Breast epithelium (tissue), 4 donors: ENCODE measurements around the gene ELP5. TPM values are rescaled to one million over a fixed set of nuclear protein-coding genes. Genes with fewer than 3 reads are reported as not detected.

Source experiments
- DNase-seq, 2 donors: peaks; one replicate each; pipeline ENCODE4 v3.0.0-alpha.2; 2019; ENCODE audit warnings: low spot score in 2 of 2
- H3K27ac ChIP-seq, 2 donors: fragments of 200-600 bp; sonication (generic) in 1 of 2; one replicate each; pipeline ENCODE4 v1.5.1; 2016 to 2019; ENCODE audit warnings: mild to moderate bottlenecking in 1 of 2
- H3K27me3 ChIP-seq, 2 donors: fragments of 200-600 bp; sonication (generic) in 1 of 2; one replicate each; pipeline versions ENCODE4 v1.5.1 to v1.6.0; 2017 to 2019; ENCODE audit warnings: control low read depth in 1 of 2, mild to moderate bottlenecking in 1 of 2
- H3K36me3 ChIP-seq: fragments of 200-600 bp; one replicate; pipeline ENCODE4 v1.5.1; 2019
- H3K4me1 ChIP-seq, 2 donors: fragments of 200-600 bp; sonication (generic); one replicate each; pipeline ENCODE4 v1.5.1; 2016 to 2019; ENCODE audit warnings: control low read depth in 1 of 2
- H3K4me3 ChIP-seq, 3 donors: fragments of 200-600 bp; sonication (generic); 1 replicate in 2 of 3; 2 replicates in 1 of 3; pipeline ENCODE4 v1.5.1; 2016 to 2019; ENCODE audit warnings: mild to moderate bottlenecking in 3 of 3, moderate library complexity in 2 of 3
- H3K9me3 ChIP-seq, 2 donors: fragments of 200-600 bp; sonication (generic) in 1 of 2; one replicate each; pipeline ENCODE4 v1.5.1; 2016 to 2019; ENCODE audit warnings: control low read depth in 1 of 2
- CTCF ChIP-seq, 3 donors: fragments of 450-650 bp; IDR thresholded peaks; one replicate each; pipeline ENCODE4 v1.5.1; 2016 to 2017; ENCODE audit warnings: antibody characterized with exemption in 3 of 3, mild to moderate bottlenecking in 3 of 3, moderate library complexity in 3 of 3
- POLR2A ChIP-seq: fragments of 450-650 bp; IDR thresholded peaks from one replicate; pipeline ENCODE4 v1.6.1; 2016; ENCODE audit warnings: antibody characterized with exemption, mild to moderate bottlenecking, moderate library complexity
- POLR2AphosphoS5 ChIP-seq, 3 donors: sonication (generic); formaldehyde crosslinking; IDR thresholded peaks; one replicate each; pipeline ENCODE4 v1.6.1; 2017; ENCODE audit warnings: antibody characterized with exemption in 3 of 3
- intact Hi-C: fragments of 100-400 bp; cut with DNase I; formaldehyde crosslinking; loops from one replicate; pipeline ENCODE4 v1.15.1; 2023; ENCODE audit warnings: low total_unique reads
- total RNA-seq, 3 donors: library from RNA; depleted of rRNA; stranded (reverse); fragments of >200 nt; gene quantifications; one replicate each; pipeline ENCODE4 v1.1.0, GENCODE V29; 2016

ELP5 gene
- total RNA-seq, 3 donors from 2014 or later: 26.9 to 36.7 (median 30.6) TPM

GRCh38 chr17:7233701-7234082 is 18.3 kb upstream of the ELP5 start:
- Histone ChIP-seq H3K27ac (peak overlapping the region; percentile 93 to 96), H3K27me3 (no peaks in the 10 kb centered on the region), H3K4me3 (peak overlapping the region; percentile 71 to 98 (median 94)), H3K9me3 (no peaks in the 10 kb centered on the region), H3K36me3 (no peaks in the 10 kb centered on the region), H3K4me1 (peaks cover 0 to 12% of the 10 kb centered on the region in 2 donors)
- DNase-seq: no peak
- no peak for TF ChIP-seq POLR2A
- TF ChIP-seq CTCF (IDR thresholded peaks at IDR 0.05): no peak
- no peak for TF ChIP-seq POLR2AphosphoS5 (IDR thresholded peaks at IDR 0.05)
- intact Hi-C loops: no loop called here

- Histone ChIP-seq H3K36me3 (no peaks in the 10 kb centered on the region), H3K27ac (peak within 1 kb of the TSS; percentile 93 to 96), H3K4me1 (peaks cover 0 to 12% of the 10 kb centered on the region in 2 donors), H3K4me3 (peak within 1 kb of the TSS; percentile 71 to 98 (median 94)), H3K27me3 (no peaks in the 10 kb centered on the region), H3K9me3 (no peaks in the 10 kb centered on the region)
- intact Hi-C loops: no loop called here
- TF ChIP-seq POLR2AphosphoS5 (IDR thresholded peaks at IDR 0.05) (peak; percentile 82 to 95 (median 92)), POLR2A (peak; percentile 77), CTCF (IDR thresholded peaks at IDR 0.05) (no peak)
- peak; percentile 97 for DNase-seq
Measured at GRCh38 chr17:7234083-7234951, 17.7 kb upstream of the ELP5 start, which contains the start of gene DVL2. Gene DVL2, minus strand, starts transcription at chr17:7234517. Its CDS starts 255 bp downstream, at chr17:7234262.

- H3K9me3 ChIP-seq: no peaks in the 10 kb centered on the region
- H3K4me3 ChIP-seq: no peak overlapping the region
- H3K27ac ChIP-seq: peak overlapping the region; percentile 15 to 93
- peaks cover 0 to 24% of the 10 kb centered on the region in 2 donors for H3K4me1 ChIP-seq
- no peaks in the 10 kb centered on the region for H3K36me3 ChIP-seq
- intact Hi-C loops: no loop called here
- DNase-seq: no peak
- no peaks in the 10 kb centered on the region for H3K27me3 ChIP-seq
- TF ChIP-seq POLR2A (no peak), CTCF (IDR thresholded peaks at IDR 0.05) (no peak), POLR2AphosphoS5 (IDR thresholded peaks at IDR 0.05) (no peak)
Measured at GRCh38 chr17:7235693-7236665, 16.0 kb upstream of the ELP5 start.

- Histone ChIP-seq H3K9me3 (no peaks in the 10 kb centered on the region), H3K27ac (peak overlapping the region; percentile 93 to 97), H3K4me1 (peaks cover 4 to 29% of the 10 kb centered on the region in 2 donors), H3K4me3 (no peak overlapping the region), H3K27me3 (no peaks in the 10 kb centered on the region), H3K36me3 (no peaks in the 10 kb centered on the region)
- intact Hi-C loops: no loop called here
- no peak for DNase-seq
- TF ChIP-seq POLR2AphosphoS5 (IDR thresholded peaks at IDR 0.05) (no peak), CTCF (IDR thresholded peaks at IDR 0.05) (no peak), POLR2A (no peak)
Measured at GRCh38 chr17:7236808-7237207, 15.2 kb upstream of the ELP5 start.
